Upper lobe of left lung (tissue), 6 donors: Measurements from ENCODE around the gene GABRA1. TPM values are rescaled to one million over a fixed set of nuclear protein-coding genes. Genes with fewer than 3 reads are reported as not detected.

Source experiments
- ATAC-seq, 2 donors: fragments of 200-7000 bp; cut with Tn5 transposase; one replicate each; pipeline ENCODE4 v1.9.1; 2022; ENCODE audit warnings: mild to moderate bottlenecking in 2 of 2, moderate library complexity in 2 of 2; ENCODE audit not compliant: low FRiP score in 2 of 2
- DNase-seq, 2 donors: peaks; one replicate each; pipeline ENCODE4 v3.0.0-alpha.2; 2019 to 2020
- H3K27ac ChIP-seq, 4 donors: fragments of 200-600 bp; sonication (generic); one replicate each; pipeline ENCODE4 v1.5.1; 2016 to 2019
- H3K27me3 ChIP-seq, 4 donors: fragments of 200-600 bp; sonication (generic); one replicate each; pipeline ENCODE4 v1.5.1; 2017 to 2019
- H3K36me3 ChIP-seq, 4 donors: fragments of 200-600 bp; sonication (generic); one replicate each; pipeline ENCODE4 v1.5.1; 2016 to 2019
- H3K4me1 ChIP-seq, 4 donors: fragments of 200-600 bp; sonication (generic); one replicate each; pipeline ENCODE4 v1.5.1; 2018 to 2019
- H3K4me3 ChIP-seq, 4 donors: fragments of 200-600 bp; sonication (generic); one replicate each; pipeline ENCODE4 v1.5.1; 2017 to 2019; ENCODE audit warnings: mild to moderate bottlenecking in 2 of 4, moderate library complexity in 1 of 4
- H3K9me3 ChIP-seq, 4 donors: fragments of 200-600 bp; sonication (generic); one replicate each; pipeline ENCODE4 v1.5.1; 2018 to 2019
- CTCF ChIP-seq, 6 experiments: fragments of 450-650 bp in 4 of 6; fragments of 200-600 bp in 2 of 6; sonication (generic) in 2 of 6; IDR thresholded peaks; one replicate each; pipeline ENCODE4 v1.5.1; 2016 to 2019; ENCODE audit warnings: antibody characterized with exemption in 6 of 6
- EP300 ChIP-seq, 4 donors: sonication (generic); formaldehyde crosslinking; IDR thresholded peaks; one replicate each; pipeline ENCODE4 v1.5.1; 2017; ENCODE audit warnings: antibody characterized with exemption in 4 of 4, control low read depth in 2 of 4
- POLR2A ChIP-seq, 4 donors: fragments of 450-650 bp; IDR thresholded peaks; one replicate each; pipeline ENCODE4 v1.5.1; 2016 to 2017; ENCODE audit warnings: antibody characterized with exemption in 4 of 4, mild to moderate bottlenecking in 2 of 4
- POLR2AphosphoS5 ChIP-seq, 2 donors: sonication (generic); formaldehyde crosslinking; IDR thresholded peaks; one replicate each; pipeline ENCODE4 v1.5.1; 2017; ENCODE audit warnings: antibody characterized with exemption in 2 of 2
- WGBS, 2 donors: methylation state at CpG; one replicate each; pipeline ENCODE4 v1.1.5; 2017 to 2018; 5-methylcytosine and 5-hydroxymethylcytosine counted together
- total RNA-seq, 6 donors: library from RNA; depleted of rRNA in 4 of 6; stranded (reverse); fragments of >200 nt in 4 of 6; gene quantifications; one replicate each; pipeline versions ENCODE4 v1.1.0 to v1.2.1, GENCODE V29; 2016 to 2021
- donor health status: DM: no; HTN: no; CAD: no; lungs with moderate emphysema.
- donor health status: DM: no; HTN: yes; CAD: no; lungs with severe emphysema.

Gene GABRA1
- total RNA-seq, 6 donors from 2014 or later: not detected

GRCh38 chr5:161850491-161850890 lies 2.6 kb downstream of the GABRA1 start:
- TF ChIP-seq POLR2AphosphoS5 (IDR thresholded peaks at IDR 0.05) (no peak), POLR2A (IDR thresholded peaks at IDR 0.05) (no peak), EP300 (IDR thresholded peaks at IDR 0.05) (no peak), CTCF (IDR thresholded peaks at IDR 0.05) (no peak)
- no peak for ATAC-seq
- H3K4me3 ChIP-seq: no peak overlapping the region

GRCh38 chr5:161851691-161852299 lies 3.9 kb downstream of the GABRA1 start:
- TF ChIP-seq POLR2AphosphoS5 (IDR thresholded peaks at IDR 0.05): no peak
- no peak for TF ChIP-seq EP300 (IDR thresholded peaks at IDR 0.05)
- TF ChIP-seq POLR2A (IDR thresholded peaks at IDR 0.05): no peak
- no peak for TF ChIP-seq CTCF (IDR thresholded peaks at IDR 0.05)
- DNase-seq (no peak), ATAC-seq (no peak)
- Histone ChIP-seq H3K4me1 (peaks cover 0 to 3% (median 0%) of the 10 kb centered on the region in 4 donors), H3K9me3 (no peaks in the 10 kb centered on the region), H3K4me3 (no peak overlapping the region), H3K27me3 (peaks cover 0 to 4% (median 0%) of the 10 kb centered on the region in 4 donors), H3K27ac (no peak overlapping the region), H3K36me3 (no peaks in the 10 kb centered on the region)
- 55 to 57% methylated on average over 2 of the region's 2 CpGs for WGBS, 2 donors

More at GRCh38 chr5:161850491-161850890, 2.6 kb downstream of the GABRA1 start:
- H3K9me3 ChIP-seq: no peaks in the 10 kb centered on the region
- H3K27ac ChIP-seq: no peak overlapping the region
- H3K27me3 ChIP-seq: peaks cover 0 to 4% (median 0%) of the 10 kb centered on the region in 4 donors
- H3K4me1 ChIP-seq: peaks cover 0 to 3% (median 0%) of the 10 kb centered on the region in 4 donors
- WGBS, 2 donors: 73 to 84% methylated on average over 3 of the region's 3 CpGs
- no peak for DNase-seq
- no peaks in the 10 kb centered on the region for H3K36me3 ChIP-seq

- no peak for TF ChIP-seq CTCF (IDR thresholded peaks at IDR 0.05)
- TF ChIP-seq POLR2AphosphoS5 (IDR thresholded peaks at IDR 0.05): no peak
- TF ChIP-seq POLR2A (IDR thresholded peaks at IDR 0.05): no peak
- TF ChIP-seq EP300 (IDR thresholded peaks at IDR 0.05): no peak
- WGBS, 2 donors: 52 to 59% methylated on average over 1 of the region's 1 CpG
- no peak overlapping the region for H3K4me3 ChIP-seq
- no peak overlapping the region for H3K27ac ChIP-seq
- no peaks in the 10 kb centered on the region for H3K36me3 ChIP-seq
- no peaks in the 10 kb centered on the region for H3K9me3 ChIP-seq
- DNase-seq (no peak), ATAC-seq (no peak)
- H3K4me1 ChIP-seq: no peaks in the 10 kb centered on the region
- H3K27me3 ChIP-seq: no peaks in the 10 kb centered on the region
Observed at GRCh38 chr5:161857358-161857757, 9.4 kb downstream of the GABRA1 start.

- no peak overlapping the region for H3K4me3 ChIP-seq
- H3K4me1 ChIP-seq: no peaks in the 10 kb centered on the region
- H3K9me3 ChIP-seq: no peaks in the 10 kb centered on the region
- no peak for TF ChIP-seq POLR2AphosphoS5 (IDR thresholded peaks at IDR 0.05)
- TF ChIP-seq CTCF (IDR thresholded peaks at IDR 0.05): no peak
- no peak for TF ChIP-seq POLR2A (IDR thresholded peaks at IDR 0.05)
- TF ChIP-seq EP300 (IDR thresholded peaks at IDR 0.05): no peak
- ATAC-seq (no peak), DNase-seq (no peak)
- WGBS, 2 donors: 81 to 84% methylated on average over 3 of the region's 3 CpGs
- H3K36me3 ChIP-seq: no peaks in the 10 kb centered on the region
- H3K27me3 ChIP-seq: no peaks in the 10 kb centered on the region
- no peak overlapping the region for H3K27ac ChIP-seq
Observed at GRCh38 chr5:161863259-161863658, 15.3 kb downstream of the GABRA1 start.

- TF ChIP-seq POLR2A (IDR thresholded peaks at IDR 0.05) (no peak), EP300 (IDR thresholded peaks at IDR 0.05) (no peak), POLR2AphosphoS5 (IDR thresholded peaks at IDR 0.05) (no peak), CTCF (IDR thresholded peaks at IDR 0.05) (no peak)
- Histone ChIP-seq H3K27me3 (no peaks in the 10 kb centered on the region), H3K4me3 (no peak overlapping the region), H3K4me1 (no peaks in the 10 kb centered on the region), H3K9me3 (no peaks in the 10 kb centered on the region), H3K36me3 (no peaks in the 10 kb centered on the region), H3K27ac (no peak overlapping the region)
- ATAC-seq (no peak), DNase-seq (no peak)
- WGBS, 2 donors: 36 to 38% methylated on average over 1 of the region's 1 CpG
Observed at GRCh38 chr5:161863811-161864210, 15.9 kb downstream of the GABRA1 start.
